GM21423 (cell line): ENCODE measurements around the gene PLET1.
A peak's percentile ranks its signal among the peaks of the same experiment; 100 is the strongest.

Source experiments
- ATAC-seq: cut with Tn5 transposase; IDR thresholded peaks from one replicate; pipeline ENCODE4 v1.9.1; 2021; ENCODE audit warnings: mild to moderate bottlenecking, moderate library complexity; ENCODE audit not compliant: unreplicated experiment

Gene PLET1

DNA sequence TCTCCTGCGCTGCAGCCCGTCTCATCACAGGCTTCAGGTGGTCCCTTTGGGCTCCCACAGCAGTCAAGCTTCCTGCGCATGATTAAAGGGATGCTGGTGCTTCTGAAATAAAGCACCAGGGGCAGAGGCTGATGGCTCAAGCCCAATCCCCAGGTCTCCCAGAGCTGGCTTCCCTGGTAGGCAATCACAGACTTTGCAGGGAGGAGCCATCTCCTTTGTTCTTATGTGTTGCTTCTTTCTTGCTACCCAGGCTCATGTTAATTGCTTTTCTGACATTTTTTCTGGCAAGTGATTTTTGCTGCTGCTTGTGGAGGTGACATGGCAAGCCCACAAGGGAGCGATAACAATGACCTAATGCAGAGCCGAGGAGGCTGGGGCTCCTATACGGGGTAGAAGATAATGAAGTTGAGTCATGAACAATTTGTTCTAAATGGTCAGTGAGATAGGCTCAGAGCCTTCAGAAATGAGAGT, 25.2 kb upstream of the PLET1 start:
- ATAC-seq, result no peak

DNA sequence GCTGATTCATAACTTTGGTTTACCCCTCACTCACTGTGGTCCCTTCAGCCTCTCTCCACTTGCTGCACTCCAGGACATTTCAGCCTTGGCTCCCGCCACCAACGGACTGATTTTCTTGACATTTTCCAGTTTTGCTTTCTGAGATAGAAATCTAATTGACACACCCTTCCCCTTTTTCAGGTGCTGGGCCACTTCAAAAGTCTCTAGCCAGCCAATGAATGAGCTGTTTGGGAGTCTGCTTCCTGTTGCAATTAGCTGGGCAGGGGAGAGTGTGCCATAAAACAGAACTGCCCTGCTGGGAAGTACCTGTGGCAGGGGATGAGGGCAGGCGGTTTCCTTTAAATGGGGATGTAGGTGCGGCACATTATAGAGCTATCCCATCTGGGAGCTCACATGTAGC, 21.1 kb upstream of the PLET1 start:
- no peak for ATAC-seq

DNA sequence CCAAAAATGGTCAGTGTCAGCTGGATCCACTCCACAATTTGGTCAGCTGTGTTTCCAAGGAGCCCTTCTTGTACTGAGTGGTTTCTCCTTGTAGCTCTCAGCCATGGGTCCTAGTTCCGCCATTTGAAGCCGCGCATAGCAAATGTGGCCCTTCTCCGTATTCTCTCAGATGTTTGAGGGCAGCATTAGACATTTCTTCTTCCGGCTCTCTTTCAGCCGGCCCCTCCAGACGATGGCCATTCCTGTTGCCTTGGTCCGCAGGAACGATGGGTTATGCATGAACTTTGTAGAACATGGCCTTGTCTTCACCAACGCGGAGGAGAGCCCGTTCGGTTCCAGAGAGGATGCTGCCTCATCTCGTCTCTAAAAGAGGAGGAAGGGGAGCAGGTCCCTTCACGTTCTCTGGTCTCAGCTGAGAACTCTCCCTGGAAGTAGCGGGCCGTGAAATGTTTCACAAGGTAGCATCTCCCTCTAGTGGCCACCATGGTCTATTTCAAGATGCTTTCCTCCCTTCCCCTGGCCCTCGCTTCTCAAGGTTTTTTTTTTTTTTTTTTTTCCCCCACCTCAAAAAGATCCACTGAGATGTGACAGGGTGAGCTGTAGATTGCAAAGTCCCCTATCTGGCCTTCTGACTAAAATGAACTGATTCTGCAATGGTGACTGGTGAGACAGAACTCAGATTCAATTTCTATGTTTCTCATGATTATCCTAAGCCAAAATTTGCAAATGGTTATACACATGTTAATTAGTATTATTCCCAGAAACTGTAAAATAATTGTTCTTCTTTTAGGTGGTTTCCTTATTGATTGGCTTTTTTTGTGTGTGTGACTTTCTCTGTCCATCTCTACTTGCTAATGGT, 19.8 kb upstream of the PLET1 start:
- peak; percentile 71 for ATAC-seq

DNA sequence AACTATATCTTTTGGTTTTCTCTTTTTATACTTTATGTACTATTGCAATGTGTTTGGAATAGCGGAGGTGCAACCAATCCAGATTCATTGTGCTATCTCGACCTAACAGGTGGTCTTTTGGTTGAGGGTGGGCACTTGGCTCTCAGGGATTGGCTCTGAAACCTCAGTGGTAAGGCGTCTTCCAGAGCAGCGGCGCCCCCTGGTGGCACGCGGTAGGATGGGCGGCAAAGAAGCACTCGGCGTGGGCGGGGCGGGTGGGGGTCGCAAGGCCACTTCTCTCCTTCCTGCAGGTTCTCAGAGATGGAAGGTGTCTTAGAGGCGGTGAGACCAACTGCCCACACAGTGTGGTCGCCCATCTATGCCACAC, 19.2 kb upstream of the PLET1 start:
- ATAC-seq, result peak; percentile 52

DNA sequence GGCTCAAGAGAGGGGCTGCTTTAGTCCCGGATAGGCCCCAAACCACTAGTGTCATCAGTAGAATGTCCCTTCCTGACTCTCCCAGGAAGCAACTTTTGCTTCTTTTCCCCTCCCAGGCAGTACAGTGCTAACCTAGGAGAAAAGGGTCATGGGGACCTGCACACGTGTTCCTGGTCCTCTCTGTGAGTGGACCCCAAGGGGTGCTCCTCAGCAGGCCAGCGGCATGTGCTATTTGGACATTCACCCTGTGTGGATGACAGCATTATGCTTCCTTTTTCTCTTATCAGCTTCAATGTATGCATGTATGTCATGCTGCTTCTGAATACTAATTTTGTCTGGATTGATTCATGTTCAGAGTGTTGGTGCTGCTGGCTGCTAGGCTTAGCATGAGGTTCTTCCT, 18.1 kb upstream of the PLET1 start:
- ATAC-seq, result no peak

DNA sequence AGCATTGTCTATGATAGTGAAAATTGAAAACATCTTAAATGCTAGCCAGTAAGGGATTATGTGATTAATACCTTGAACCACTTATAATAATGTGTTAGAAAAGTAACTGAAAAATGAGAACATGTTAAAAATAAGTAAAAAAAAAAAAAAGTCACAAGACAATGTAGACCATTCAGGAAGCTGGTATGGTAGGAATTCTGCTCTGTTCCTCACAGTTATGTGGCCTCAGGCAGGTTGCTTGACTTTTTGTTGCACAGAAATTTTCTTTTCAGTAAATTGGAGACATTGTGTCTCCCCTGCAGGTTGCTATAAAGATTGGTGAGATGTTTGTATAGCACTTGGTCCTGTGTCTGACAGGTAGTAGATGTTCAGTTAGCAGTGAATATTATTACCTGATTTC, 17.3 kb upstream of the PLET1 start:
- no peak for ATAC-seq

DNA sequence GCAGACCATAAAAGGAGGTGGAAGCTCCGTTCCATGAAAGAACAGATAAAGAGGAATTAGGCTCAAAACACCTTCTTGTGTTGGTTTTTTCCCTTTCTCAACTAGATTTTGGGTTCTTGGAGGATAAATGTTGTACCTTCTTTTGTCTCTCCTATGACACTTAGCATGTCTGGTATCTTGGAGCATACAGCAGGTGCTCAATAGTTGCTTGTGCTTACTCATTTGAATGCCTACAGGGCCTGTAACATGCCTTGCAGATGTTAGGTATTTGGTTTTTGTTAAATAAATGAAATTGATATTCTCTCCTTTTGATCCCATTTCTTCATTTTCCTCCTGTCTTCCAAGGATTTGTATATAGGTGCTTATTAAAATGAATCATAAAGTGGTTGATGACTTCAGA, 16.4 kb upstream of the PLET1 start:
- no peak for ATAC-seq

DNA sequence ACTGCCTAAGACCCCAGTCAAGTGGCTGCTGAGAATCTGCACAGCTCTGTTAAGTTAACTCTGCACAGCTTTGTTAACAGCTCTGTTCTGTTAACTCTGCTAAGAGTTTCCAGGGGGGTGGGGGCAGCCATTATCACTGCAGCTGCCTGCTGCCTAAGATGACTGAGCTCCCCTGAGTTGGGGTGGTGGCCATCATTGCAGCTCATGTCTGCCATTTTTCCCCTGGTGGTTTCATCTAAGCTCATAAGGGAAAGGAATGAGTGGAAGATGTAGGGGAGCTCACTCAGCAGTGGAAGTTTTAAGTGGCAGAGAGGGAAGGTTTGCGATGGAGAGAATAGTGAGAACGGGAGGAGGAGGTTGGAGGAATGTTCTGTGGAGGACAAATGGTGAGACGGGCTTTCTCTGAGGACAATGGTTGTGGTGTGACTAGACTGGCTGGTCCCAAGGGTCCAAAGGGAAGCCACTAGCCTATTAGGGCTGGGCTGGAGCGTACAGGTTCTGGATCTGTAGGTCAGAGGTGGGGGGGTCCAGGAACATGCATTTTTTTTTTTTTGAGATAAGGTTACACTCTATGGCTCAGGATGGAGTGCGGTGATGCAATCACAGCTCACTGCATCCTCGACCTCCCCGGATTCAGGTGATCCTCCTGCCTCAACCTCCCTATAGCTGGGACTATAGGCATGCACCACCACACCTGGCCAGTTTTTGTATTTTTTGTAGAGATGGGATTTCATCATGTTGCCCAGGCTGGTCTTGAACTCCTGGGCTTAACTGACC, 13.5 kb upstream of the PLET1 start:
- no peak for ATAC-seq

DNA sequence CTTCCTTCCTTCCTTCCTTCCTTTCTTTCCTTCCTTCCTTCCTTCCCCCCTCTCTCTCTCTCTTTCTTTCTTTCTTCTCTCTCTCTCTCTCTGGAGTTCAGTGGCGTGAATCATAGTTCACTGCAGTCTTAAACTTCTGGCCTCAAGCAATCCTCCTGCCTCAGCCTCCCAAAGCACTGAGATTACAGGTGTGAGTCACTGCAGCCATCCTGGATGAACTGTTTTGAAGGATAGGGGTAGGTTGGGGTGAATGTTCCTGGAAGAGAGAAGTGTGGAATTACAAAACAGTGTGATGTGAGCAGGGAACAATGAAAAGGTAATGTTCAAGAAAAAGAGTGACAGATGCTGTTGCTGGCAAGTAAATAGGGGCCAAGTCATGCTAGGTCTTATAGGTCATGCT, 12.4 kb upstream of the PLET1 start:
- no peak for ATAC-seq

DNA sequence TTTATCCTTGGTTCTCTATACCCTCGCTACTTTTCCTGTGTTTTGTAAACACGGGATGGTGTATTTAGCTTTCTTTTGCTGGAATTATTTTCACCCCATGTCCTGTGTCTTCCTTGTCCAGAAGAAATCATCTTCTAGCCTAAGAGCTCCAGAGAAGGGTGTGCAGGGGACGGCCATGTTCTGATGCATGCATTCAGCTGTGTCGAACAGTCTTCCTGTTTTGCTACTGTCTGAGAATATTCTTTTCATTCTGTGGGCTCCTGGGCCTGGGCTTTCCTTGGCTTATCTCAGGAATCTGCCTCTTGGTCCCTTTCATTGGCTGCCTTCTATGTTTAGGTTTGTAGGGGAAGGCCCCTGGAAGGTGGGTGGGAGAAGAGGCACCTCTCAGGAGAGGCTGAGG, 10.6 kb upstream of the PLET1 start:
- no peak for ATAC-seq

DNA sequence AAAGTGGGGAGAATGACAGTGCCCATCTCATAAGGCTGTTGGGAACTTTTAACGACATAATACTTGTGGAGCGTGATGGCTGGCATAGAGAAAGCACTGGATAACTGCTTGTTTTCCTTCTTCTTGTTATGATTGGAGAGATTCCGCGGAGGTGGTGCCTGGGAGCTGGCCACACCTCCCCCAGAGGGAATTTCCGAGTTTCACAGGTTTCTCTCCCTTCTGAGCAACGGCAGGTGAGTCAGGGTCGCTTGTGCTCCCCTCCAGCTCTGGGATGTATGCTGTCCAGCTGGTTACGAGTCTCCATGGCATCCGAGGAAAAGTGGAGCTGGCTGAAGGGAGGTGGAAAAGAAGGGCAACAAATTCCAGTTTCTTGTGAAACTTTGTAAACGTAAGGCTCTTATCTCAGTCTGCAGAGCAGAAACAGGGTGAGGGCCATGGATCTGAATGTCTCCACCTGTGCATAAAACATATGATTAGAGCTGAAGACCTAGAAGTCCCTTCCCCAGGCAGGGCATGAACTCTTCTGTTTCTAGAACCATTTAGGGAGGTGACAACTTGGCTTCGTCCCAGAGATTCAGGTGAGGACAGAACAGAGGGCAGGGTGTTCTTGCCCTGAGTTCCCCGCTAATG, 10.0 kb upstream of the PLET1 start:
- ATAC-seq, result no peak

DNA sequence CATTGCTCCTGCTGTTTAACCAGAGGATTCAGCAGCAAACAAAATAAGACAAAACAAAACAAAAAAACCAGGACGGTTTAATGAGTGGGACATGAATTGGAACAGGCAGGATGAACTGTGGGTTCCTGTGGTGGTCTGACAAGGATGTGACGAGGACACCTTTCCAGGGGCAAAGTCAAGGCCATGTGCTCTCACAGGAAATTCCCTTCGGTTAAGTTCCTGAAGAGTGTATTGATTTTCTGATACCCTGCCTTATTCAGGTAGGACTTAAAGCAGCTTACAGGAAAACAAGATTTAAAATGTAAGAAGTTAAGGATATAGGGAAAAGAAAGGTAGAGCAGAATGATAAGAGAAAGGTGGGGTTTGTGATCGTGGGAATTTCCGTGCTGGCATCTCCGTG, 8.5 kb upstream of the PLET1 start:
- no peak for ATAC-seq

DNA sequence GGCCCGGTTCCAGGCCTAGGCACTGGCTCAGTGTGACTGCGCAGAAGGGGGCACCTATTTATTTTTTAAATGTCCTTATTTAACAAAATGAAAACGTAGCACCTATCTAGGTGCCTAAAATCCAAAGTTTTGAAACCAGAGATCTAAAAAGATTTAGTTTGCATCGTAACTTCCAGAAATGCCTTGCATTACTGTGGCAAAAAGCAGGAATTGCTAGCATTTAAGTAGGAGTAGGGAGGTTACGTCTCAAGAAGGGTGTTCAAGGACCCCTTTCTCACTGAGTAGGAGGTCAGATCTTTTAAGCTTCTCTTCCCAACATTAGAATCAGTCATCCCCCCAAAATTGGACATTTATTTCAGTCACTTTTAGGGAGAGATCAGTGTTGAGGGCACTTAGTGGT, 7.7 kb upstream of the PLET1 start:
- ATAC-seq, result no peak

DNA sequence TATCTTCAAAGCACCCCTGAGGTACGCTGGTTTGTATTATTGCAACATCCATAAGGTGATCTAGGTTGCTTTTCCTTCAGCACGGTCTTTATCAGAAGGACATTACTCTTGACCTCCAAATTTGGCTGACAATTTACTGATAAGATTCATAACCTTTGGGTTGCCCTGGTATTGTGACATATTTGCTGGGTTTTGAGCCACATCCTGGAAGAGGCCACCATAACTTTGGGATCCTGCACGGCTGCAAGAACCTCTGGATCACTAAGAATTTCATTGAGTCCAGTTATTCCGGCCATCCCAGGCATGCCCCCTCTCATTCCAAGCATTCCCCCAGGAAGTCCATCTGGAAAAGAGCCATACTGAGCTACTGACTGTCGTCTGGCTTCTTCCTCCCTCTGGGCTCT, 6.5 kb upstream of the PLET1 start:
- no peak for ATAC-seq

DNA sequence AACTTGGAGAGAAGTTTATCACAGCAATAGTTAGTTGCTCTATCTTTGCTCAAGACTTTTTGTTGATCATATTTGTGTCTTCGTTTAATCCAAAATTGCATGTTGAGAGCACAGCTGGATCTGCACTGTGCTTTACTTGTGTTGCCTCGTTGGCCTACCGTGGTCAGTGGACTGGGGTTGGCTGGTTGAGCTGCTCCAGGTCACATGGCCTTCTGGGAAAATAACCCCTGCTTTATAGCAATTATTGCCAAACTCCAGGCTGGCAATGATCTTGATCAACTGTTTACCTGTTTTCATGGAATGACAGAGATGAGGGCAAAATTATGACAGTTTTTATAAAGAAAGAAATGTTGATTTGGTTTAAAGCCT, 5.7 kb upstream of the PLET1 start:
- ATAC-seq, result no peak

DNA sequence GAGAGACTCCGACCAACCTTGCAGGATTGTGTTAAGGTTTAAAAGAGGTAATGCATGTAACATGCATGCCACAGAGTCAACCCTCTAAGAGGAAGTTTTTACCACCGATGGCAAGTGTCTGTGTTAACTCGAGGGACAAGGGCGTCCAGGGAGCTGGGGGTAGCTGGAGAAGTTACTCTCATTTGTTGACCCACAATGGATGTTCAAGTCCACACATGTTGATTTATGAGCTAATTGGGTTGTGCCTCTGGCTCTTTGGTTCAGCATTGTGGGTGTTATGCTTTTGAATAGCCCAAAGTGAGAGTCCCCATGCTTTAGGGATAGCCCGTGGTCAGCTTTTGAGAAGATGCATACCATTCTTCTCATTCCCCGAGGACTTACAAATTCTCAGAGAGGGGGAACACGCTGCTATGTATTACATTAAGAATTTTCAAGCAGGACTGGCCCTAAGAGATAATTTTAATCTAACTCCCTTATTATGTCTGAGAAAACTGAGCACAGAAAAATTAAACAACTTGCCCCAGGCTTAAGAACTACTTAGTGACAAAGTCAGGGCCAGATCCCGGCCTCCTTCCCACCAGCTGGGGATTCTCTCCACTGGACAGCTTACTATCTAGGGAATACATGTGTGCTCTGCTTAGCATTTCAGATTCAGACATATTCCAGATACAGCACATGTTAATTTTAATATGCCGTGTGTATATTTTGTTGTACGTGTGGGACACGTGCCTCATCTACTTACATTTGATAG, 5.2 kb upstream of the PLET1 start:
- no peak for ATAC-seq

DNA sequence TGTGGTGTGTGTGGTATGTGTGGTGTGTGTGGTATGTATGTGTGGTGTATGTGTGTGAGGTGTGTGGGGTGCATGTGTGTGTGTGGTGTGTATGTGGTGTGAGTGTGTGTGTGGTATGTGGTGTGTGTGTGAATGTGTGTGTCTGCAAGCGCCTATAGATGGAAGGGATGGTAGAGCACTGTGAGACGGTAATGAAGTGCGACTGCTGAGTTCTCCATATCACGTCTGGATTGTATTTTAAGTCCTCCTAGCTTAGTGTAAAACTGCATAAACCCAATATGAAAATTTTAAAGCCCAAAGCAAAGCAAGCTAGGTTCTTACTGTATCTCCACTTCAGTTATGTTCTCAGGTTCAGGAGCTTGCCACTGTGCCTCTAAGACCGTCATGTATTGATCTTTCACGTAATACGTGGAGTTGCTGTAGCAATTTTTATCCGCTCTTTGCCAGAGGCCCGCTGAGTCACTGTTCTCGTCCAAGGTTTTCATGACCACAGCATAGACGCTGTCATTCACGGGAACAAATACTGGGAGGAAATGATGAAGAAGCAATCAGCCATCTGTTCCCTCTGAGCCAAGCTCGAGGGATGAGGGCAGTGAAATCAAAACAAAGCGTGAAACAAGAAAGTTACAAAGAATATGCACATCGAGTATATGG, 5.5 kb downstream of the PLET1 start:
- ATAC-seq, result no peak

DNA sequence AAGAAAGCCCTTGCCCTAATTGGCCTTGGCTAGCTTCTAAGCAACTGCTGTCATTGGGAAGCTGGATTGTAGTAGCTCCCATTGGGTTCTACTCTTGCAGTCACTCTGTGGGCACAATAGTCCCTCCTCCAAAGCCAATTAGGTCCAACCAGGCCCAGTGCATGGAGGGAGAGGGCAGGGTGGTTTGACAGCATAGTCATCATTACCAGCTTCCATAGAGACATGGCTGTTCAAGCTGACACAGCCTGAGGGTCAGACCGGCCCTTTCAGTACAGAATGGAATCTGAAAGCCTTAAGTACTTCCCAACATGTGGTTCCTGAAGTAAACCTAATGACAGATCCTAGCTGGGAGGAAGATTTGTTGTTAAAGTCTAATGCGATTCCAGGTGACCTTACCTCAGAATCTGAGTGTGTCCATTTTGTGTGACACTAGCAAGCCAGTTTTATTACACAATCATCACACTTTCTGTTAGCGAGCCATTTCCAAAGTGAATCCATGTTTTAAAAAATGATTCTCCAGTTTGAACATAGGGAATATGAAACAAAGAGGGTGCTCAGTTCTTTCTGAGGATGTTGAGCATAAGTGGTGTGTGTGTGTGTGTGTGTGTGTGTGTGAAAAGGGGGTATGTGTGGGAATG, 6.9 kb downstream of the PLET1 start:
- no peak for ATAC-seq

DNA sequence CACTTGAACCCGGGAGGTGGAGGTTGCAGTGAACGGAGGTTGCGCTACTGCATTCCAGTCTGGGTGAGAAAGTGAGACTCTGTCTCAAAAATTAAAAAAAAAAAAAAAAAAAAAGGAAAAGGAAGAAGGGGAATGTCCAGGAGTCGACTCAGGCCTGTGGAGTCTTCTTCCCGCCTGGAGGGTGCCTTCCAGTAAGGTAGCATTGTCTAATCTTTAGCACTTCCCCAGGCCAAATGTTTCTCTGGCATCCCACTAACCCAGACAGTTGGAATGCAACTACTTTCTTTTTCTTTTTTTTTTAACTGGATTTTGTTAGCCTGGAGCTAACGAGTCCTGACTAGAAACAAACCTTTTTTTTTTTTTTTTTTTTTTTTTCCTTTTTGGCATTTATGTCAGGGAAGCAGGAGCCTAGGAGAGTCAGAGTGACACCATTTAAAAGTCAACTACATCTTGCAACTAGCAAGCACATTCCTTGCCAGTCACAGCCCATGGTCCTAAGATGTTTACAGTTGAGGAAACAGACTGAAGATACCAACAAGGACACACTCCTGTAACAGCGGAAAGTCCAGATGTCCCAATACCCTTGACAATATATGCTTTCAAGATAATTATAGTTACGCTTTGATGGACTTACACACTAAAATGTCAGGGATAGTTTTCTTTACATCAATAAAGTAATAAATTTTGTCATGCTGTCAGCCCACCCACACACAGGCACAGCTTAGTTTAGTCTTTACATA, 10.6 kb downstream of the PLET1 start:
- no peak for ATAC-seq

DNA sequence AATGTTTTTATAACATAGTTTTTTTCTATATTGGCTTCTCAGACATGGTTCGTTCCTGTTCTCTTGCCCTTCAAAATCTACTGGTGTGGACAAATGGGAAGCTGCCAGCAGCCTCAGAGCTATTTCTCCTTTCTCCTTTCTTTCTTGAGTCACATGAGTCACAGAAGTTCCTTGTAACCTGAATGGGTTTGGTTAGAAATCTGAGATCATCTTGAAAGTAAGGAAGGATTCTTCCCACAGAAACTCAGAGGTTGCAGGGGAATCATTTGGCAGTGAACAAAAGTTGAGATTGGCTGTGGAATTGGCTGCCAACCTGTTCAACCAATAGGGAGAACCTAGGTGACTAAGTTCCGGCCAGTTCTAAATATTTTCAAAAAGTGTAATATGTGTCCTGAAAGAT, 12.5 kb downstream of the PLET1 start:
- no peak for ATAC-seq
